ENCODE measurements around the gene TTC29. TPM values are rescaled to one million over a fixed set of nuclear protein-coding genes. Genes with fewer than 3 reads are reported as not detected.

TTC29 gene, protein sequence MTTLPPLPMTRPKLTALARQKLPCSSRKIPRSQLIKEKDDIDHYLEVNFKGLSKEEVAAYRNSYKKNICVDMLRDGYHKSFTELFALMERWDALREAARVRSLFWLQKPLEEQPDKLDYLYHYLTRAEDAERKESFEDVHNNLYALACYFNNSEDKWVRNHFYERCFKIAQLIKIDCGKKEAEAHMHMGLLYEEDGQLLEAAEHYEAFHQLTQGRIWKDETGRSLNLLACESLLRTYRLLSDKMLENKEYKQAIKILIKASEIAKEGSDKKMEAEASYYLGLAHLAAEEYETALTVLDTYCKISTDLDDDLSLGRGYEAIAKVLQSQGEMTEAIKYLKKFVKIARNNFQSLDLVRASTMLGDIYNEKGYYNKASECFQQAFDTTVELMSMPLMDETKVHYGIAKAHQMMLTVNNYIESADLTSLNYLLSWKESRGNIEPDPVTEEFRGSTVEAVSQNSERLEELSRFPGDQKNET
- total RNA-seq = 0.66 TPM in 1 of 2 replicates, not detected in the other

DNA sequence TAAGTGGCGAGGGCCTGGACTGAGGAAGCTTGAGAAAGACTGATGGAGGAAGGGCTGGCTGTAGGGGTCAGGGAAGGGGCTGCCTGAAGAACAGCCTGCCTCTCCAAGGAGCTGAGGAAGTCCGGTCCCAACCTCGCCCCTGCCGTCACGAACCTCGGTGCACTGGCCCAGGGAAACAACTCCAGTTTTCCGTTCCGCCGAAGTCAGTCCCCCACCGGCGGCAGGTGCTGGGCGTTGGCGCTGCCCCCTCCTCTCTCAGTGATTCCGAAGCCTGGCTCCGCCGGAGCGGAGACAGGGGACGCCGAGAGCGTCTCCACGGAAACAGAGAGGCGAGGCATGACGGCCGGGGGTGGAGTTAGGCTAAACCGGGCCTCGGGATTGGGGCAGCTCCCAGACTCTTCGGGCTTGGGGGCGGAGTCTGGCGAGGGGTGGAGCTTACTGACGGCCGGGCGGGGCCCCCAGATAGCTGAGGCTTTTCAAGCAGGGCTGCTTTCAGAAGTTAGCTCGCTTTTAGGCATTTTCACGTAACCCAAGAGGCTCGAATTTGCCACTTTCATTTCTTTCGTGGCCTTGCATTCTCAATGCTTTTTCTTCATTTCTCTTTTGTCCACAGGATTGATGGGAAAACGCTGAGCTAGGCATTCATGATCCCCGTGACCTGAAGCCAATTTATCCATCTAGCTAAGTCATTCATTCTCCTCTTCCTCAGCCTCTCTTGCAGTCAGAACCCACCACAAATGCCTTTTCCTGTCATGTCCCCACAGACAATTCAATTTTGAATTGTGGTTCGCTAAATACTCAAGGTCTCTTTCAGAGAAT, at the start of gene TTC29:
TTC29 (minus strand) TSS at position 309 of the 819 bp plus-strand sequence. CDS start 5,969 bp downstream, outside the sequence.

